SK-N-SH (cell line): ENCODE measurements around the gene ARHGAP40.

Source experiments
- CTCF ChIP-seq: fragments of 200-600 bp; sonication (generic); IDR thresholded peaks from 2 replicates; pipeline ENCODE4 v1.6.1; 2017; ENCODE audit warnings: antibody characterized with exemption, mild to moderate bottlenecking, moderate library complexity
- EP300 ChIP-seq, 2 experiments: IDR thresholded peaks; 2 replicates each; pipeline versions ENCODE4 v1.4.0 to v1.6.1; 2012; ENCODE audit warnings: borderline replicate concordance in 1 of 2, low read depth in 1 of 2, low read length in 1 of 2
- EZH2phosphoT487 ChIP-seq: fragments of 200-600 bp; sonication (generic); IDR thresholded peaks from 2 replicates; pipeline ENCODE4 v1.6.1; 2017; ENCODE audit warnings: low read depth, mixed run types, mild to moderate bottlenecking, antibody characterized with exemption, moderate library complexity, borderline replicate concordance
- GABPA ChIP-seq: IDR thresholded peaks from 2 replicates; pipeline ENCODE4 v1.4.0; 2012; ENCODE audit warnings: low read depth, mild to moderate bottlenecking
- JUND ChIP-seq: IDR thresholded peaks from 2 replicates; pipeline ENCODE4 v1.4.0; 2012
- NRF1 ChIP-seq: IDR thresholded peaks from 2 replicates; pipeline ENCODE4 v1.6.1; 2012; ENCODE audit warnings: low read depth, mild to moderate bottlenecking, low read length
- POLR2AphosphoS5 ChIP-seq: IDR thresholded peaks from 2 replicates; pipeline ENCODE4 v1.6.1; 2012; ENCODE audit warnings: low read depth, low read length
- RCOR1 ChIP-seq: fragments of 150-350 bp; IDR thresholded peaks from 2 replicates; pipeline ENCODE4 v1.6.1; 2017; ENCODE audit warnings: antibody characterized with exemption, low read length
- TCF12 ChIP-seq: IDR thresholded peaks from 2 replicates; pipeline ENCODE4 v1.4.0; 2012
- ZBTB33 ChIP-seq: IDR thresholded peaks from 2 replicates; pipeline ENCODE4 v1.4.0; 2012; ENCODE audit warnings: low read depth, borderline replicate concordance

GRCh38 chr20:38649275-38649891 lies 47.8 kb downstream of the ARHGAP40 start:
- TF ChIP-seq TCF12 (no peak), CTCF (peak; percentile 48), JUND (no peak), NRF1 (no peak), GABPA (no peak), EZH2phosphoT487 (no peak), POLR2AphosphoS5 (no peak), EP300 (IDR thresholded peaks at IDR 0.05; ENCODE audit: borderline replicate concordance in 1 of 2, low read depth in 1 of 2, low read length in 1 of 2) (no peak), RCOR1 (no peak), ZBTB33 (no peak)
